Gastrocnemius medialis (tissue), 4 donors: ENCODE data around the gene C1QTNF8.

ENCODE experiments used
- CTCF ChIP-seq, 5 experiments: fragments of 450-650 bp in 3 of 5; fragments of 200-600 bp in 2 of 5; sonication (generic) in 2 of 5; IDR thresholded peaks in 4 of 5; conservative IDR thresholded peaks in 1 of 5; 1 replicate in 4 of 5; 2 replicates in 1 of 5; pipeline ENCODE4 v1.5.1; 2016 to 2019; ENCODE audit warnings: antibody characterized with exemption in 5 of 5, mild to moderate bottlenecking in 3 of 5, moderate library complexity in 3 of 5
- POLR2A ChIP-seq, 2 donors: fragments of 450-650 bp; IDR thresholded peaks; one replicate each; pipeline ENCODE4 v1.6.1; 2017; ENCODE audit warnings: antibody characterized with exemption in 2 of 2, mild to moderate bottlenecking in 2 of 2, moderate library complexity in 2 of 2

- TF ChIP-seq CTCF (IDR thresholded peaks at IDR 0.05 in 4 of 5, conservative IDR thresholded peaks at IDR 0.05 in 1 of 5) (no peak), POLR2A (IDR thresholded peaks at IDR 0.05) (no peak)
Measured at GRCh38 chr16:1052721-1053120, 43.3 kb downstream of the C1QTNF8 start.
